K562 treated with DMSO at 1 percent for 24 hours (cell line): ENCODE measurements around the gene ZCCHC9. TPM values are rescaled to one million over a fixed set of nuclear protein-coding genes. Genes with fewer than 3 reads are reported as not detected.

Experiments used
- total RNA-seq: library from RNA; unstranded; fragments of 300-600 nt; gene quantifications from 2 replicates; pipeline ENCODE4 v1.2.3, GENCODE V29; 2022; ENCODE audit warnings: low read depth; ENCODE audit not compliant: insufficient read depth

The ZCCHC9 gene
- 30.8 and 32.6 TPM in 2 replicates for total RNA-seq

GRCh38 chr5:81301271-81302015, at the start of gene ZCCHC9:
TSS of gene ZCCHC9 (plus strand) at chr5:81301587. CDS start at chr5:81304758, 3,171 bp downstream.

Other genes with a start within 250 kb of the ZCCHC9 start
- gene CKMT2, start 68.3 kb upstream of the ZCCHC9 start, total RNA-seq, result not detected in 2 replicates
- not detected in 2 replicates for gene ACOT12, start 92.5 kb downstream of the ZCCHC9 start, total RNA-seq